Fibroblast of lung (primary cell): ENCODE results near the gene TBRG4.

Experiments
- EZH2 ChIP-seq: IDR thresholded peaks from 2 replicates; pipeline ENCODE4 v1.5.1; 2012; ENCODE audit warnings: low read length, control low read depth, mild to moderate bottlenecking; ENCODE audit errors: missing control alignments
- TF ChIP-seq, protein P1 (sequence below), 2 donors: IDR thresholded peaks in 1 of 2; conservative IDR thresholded peaks in 1 of 2; 1 replicate in 1 of 2; 2 replicates in 1 of 2; pipeline ENCODE4 v1.5.1; 2011 to 2012; ENCODE audit warnings: low read length in 2 of 2, control low read depth in 1 of 2, inconsistent platforms in 1 of 2, low read depth in 1 of 2, mild to moderate bottlenecking in 1 of 2

DNA sequence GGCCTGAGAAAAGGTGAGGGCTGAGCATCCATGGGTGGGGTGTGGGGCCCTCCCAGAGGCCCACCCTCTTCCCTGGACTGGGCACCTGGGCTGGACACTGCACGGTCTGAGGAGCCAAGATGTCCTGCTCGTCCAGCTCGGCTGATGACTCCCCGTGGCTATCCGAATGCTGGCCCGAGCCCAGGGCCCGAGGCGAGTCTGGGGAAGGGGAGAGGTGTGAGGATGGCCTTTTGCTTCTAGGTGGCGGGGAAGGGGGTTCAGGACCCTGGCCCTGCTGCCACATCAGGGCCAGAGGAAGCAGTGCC lies 29.9 kb downstream of the TBRG4 start:
- TF ChIP-seq, protein P1, sequence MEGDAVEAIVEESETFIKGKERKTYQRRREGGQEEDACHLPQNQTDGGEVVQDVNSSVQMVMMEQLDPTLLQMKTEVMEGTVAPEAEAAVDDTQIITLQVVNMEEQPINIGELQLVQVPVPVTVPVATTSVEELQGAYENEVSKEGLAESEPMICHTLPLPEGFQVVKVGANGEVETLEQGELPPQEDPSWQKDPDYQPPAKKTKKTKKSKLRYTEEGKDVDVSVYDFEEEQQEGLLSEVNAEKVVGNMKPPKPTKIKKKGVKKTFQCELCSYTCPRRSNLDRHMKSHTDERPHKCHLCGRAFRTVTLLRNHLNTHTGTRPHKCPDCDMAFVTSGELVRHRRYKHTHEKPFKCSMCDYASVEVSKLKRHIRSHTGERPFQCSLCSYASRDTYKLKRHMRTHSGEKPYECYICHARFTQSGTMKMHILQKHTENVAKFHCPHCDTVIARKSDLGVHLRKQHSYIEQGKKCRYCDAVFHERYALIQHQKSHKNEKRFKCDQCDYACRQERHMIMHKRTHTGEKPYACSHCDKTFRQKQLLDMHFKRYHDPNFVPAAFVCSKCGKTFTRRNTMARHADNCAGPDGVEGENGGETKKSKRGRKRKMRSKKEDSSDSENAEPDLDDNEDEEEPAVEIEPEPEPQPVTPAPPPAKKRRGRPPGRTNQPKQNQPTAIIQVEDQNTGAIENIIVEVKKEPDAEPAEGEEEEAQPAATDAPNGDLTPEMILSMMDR (conservative IDR thresholded peaks at IDR 0.05 in 1 of 2, IDR thresholded peaks at IDR 0.05 in 1 of 2; ENCODE audit: low read depth in 1 of 2, low read length in 2 of 2), result no peak
- no peak for TF ChIP-seq EZH2
